BLaER1 treated with 17β-estradiol and CSF1 and Interleukin-3, amounts not matched to agents 10 nM and 100 nM (cell line): ENCODE data around the gene TNK2.

Experiments used
- H3K27ac ChIP-seq, 11 experiments: shearing (Covaris generic); formaldehyde crosslinking; 2 replicates each; pipeline ENCODE4 v1.8.1; 2022
- H3K27me3 ChIP-seq, 11 experiments: shearing (Covaris generic); formaldehyde crosslinking; 2 replicates each; pipeline ENCODE4 v1.8.1; 2022
- H3K36me3 ChIP-seq, 11 experiments: shearing (Covaris generic); formaldehyde crosslinking; 2 replicates each; pipeline ENCODE4 v1.8.1; 2022
- H3K4me1 ChIP-seq, 10 experiments: shearing (Covaris generic); formaldehyde crosslinking; 2 replicates each; pipeline ENCODE4 v1.8.1; 2022
- H3K4me2 ChIP-seq, 11 experiments: shearing (Covaris generic); formaldehyde crosslinking; 2 replicates each; pipeline ENCODE4 v1.8.1; 2022
- H3K4me3 ChIP-seq, 10 experiments: shearing (Covaris generic); formaldehyde crosslinking; 2 replicates each; pipeline ENCODE4 v1.8.1; 2022
- H3K9ac ChIP-seq, 11 experiments: shearing (Covaris generic); formaldehyde crosslinking; 2 replicates each; pipeline ENCODE4 v1.8.1; 2022
- H3K9me3 ChIP-seq, 11 experiments: shearing (Covaris generic); formaldehyde crosslinking; replicated peaks in 1 of 11; 2 replicates each; pipeline ENCODE4 v1.8.1; 2022
- H4K20me1 ChIP-seq, 11 experiments: shearing (Covaris generic); formaldehyde crosslinking; 2 replicates each; pipeline ENCODE4 v1.8.1; 2022
- Cebpa-rat ChIP-seq, 11 experiments: shearing (Covaris generic); IDR thresholded peaks; 2 replicates each; pipeline ENCODE4 v1.8.1; 2022

The TNK2 gene

GRCh38 chr3:195884691-195885035 is 23.7 kb downstream of the TNK2 start:
- peaks cover 22 to 87% (median 48%) of the 10 kb centered on the region in 11 experiments; a peak in 20 of 22 replicates for H4K20me1 ChIP-seq
- no peak for TF ChIP-seq Cebpa-rat (IDR thresholded peaks at IDR 0.05)
- H3K27me3 ChIP-seq = no peaks in the 10 kb centered on the region
- H3K36me3 ChIP-seq = peaks cover 15 to 52% (median 36%) of the 10 kb centered on the region in 11 experiments
- H3K27ac ChIP-seq = peak overlapping the region in 6 of 11 experiments; percentile 27 to 69 (median 48); a peak in 8 of 22 replicates
- H3K9me3 ChIP-seq = no peaks in the 10 kb centered on the region
- H3K4me1 ChIP-seq = peaks cover 37 to 73% (median 58%) of the 10 kb centered on the region in 10 experiments
- H3K4me3 ChIP-seq = peak overlapping the region in 6 of 10 experiments; percentile 9 to 45 (median 30); a peak in 6 of 20 replicates
- H3K9ac ChIP-seq = peak overlapping the region in 9 of 11 experiments; percentile 4 to 73 (median 54); a peak in 14 of 22 replicates
- peak overlapping the region; percentile 78 to 97 (median 87) for H3K4me2 ChIP-seq

- Histone ChIP-seq H4K20me1 (peaks cover 16 to 87% (median 40%) of the 10 kb centered on the region in 11 experiments; a peak in 20 of 22 replicates), H3K27me3 (no peaks in the 10 kb centered on the region), H3K4me2 (peak overlapping the region in 9 of 11 experiments; percentile 81 to 97 (median 93); a peak in 17 of 22 replicates), H3K4me1 (peaks cover 42 to 65% (median 50%) of the 10 kb centered on the region in 10 experiments), H3K9ac (peak overlapping the region in 1 of 11 experiments; percentile 37; a peak in 1 of 22 replicates), H3K4me3 (no peak overlapping the region), H3K36me3 (peaks cover 23 to 61% (median 44%) of the 10 kb centered on the region in 11 experiments), H3K9me3 (no peaks in the 10 kb centered on the region), H3K27ac (no peak overlapping the region)
- no peak for TF ChIP-seq Cebpa-rat (IDR thresholded peaks at IDR 0.05)
These were observed 24.6 kb downstream of the TNK2 start for GRCh38 chr3:195883801-195884200.

- H3K9ac ChIP-seq = no peak overlapping the region
- TF ChIP-seq Cebpa-rat (IDR thresholded peaks at IDR 0.05) = no peak
- peaks cover 48 to 64% (median 55%) of the 10 kb centered on the region in 10 experiments for H3K4me1 ChIP-seq
- no peak overlapping the region for H3K27ac ChIP-seq
- no peaks in the 10 kb centered on the region for H3K9me3 ChIP-seq
- H3K4me2 ChIP-seq = peak overlapping the region in 4 of 11 experiments; percentile 81 to 97 (median 96); a peak in 6 of 22 replicates
- H3K27me3 ChIP-seq = no peaks in the 10 kb centered on the region
- H4K20me1 ChIP-seq = peaks cover 16 to 87% (median 33%) of the 10 kb centered on the region in 11 experiments; a peak in 20 of 22 replicates
- H3K36me3 ChIP-seq = peaks cover 30 to 62% (median 51%) of the 10 kb centered on the region in 11 experiments
- H3K4me3 ChIP-seq = no peak overlapping the region
These were observed 25.2 kb downstream of the TNK2 start for GRCh38 chr3:195883160-195883559.

- Histone ChIP-seq H3K4me1 (peaks cover 55 to 65% (median 60%) of the 10 kb centered on the region in 10 experiments), H3K9ac (no peak overlapping the region), H3K27ac (no peak overlapping the region), H3K36me3 (peaks cover 41 to 66% (median 55%) of the 10 kb centered on the region in 11 experiments), H3K4me3 (no peak overlapping the region), H3K9me3 (no peaks in the 10 kb centered on the region), H3K4me2 (no peak overlapping the region), H3K27me3 (no peaks in the 10 kb centered on the region), H4K20me1 (peaks cover 22 to 87% (median 36%) of the 10 kb centered on the region in 11 experiments; a peak in 20 of 22 replicates)
- TF ChIP-seq Cebpa-rat (IDR thresholded peaks at IDR 0.05) = no peak
These were observed 26.3 kb downstream of the TNK2 start for GRCh38 chr3:195882002-195882441.

GRCh38 chr3:195881276-195881988 is 26.9 kb downstream of the TNK2 start:
- Histone ChIP-seq H3K9me3 (no peaks in the 10 kb centered on the region), H3K4me2 (no peak overlapping the region), H3K27me3 (no peaks in the 10 kb centered on the region), H3K9ac (no peak overlapping the region), H3K4me3 (no peak overlapping the region), H3K36me3 (peaks cover 44 to 72% (median 57%) of the 10 kb centered on the region in 11 experiments), H4K20me1 (peaks cover 24 to 87% (median 36%) of the 10 kb centered on the region in 11 experiments; a peak in 21 of 22 replicates), H3K4me1 (peaks cover 55 to 65% (median 60%) of the 10 kb centered on the region in 10 experiments), H3K27ac (no peak overlapping the region)
- TF ChIP-seq Cebpa-rat (IDR thresholded peaks at IDR 0.05) = no peak

GRCh38 chr3:195880037-195880431 is 28.3 kb downstream of the TNK2 start:
- peaks cover 55 to 85% (median 66%) of the 10 kb centered on the region in 11 experiments for H3K36me3 ChIP-seq
- no peak for TF ChIP-seq Cebpa-rat (IDR thresholded peaks at IDR 0.05)
- H3K9ac ChIP-seq = no peak overlapping the region
- H3K4me2 ChIP-seq = 0 out of 22 replicates have a peak overlapping the region, but pooled peaks of 1 of the 11 experiments have one; percentile 9
- H3K9me3 ChIP-seq = no peaks in the 10 kb centered on the region
- no peak overlapping the region for H3K4me3 ChIP-seq
- H4K20me1 ChIP-seq = peaks cover 19 to 86% (median 34%) of the 10 kb centered on the region in 11 experiments; a peak in 20 of 22 replicates
- H3K27me3 ChIP-seq = no peaks in the 10 kb centered on the region
- no peak overlapping the region for H3K27ac ChIP-seq
- H3K4me1 ChIP-seq = peaks cover 44 to 62% (median 50%) of the 10 kb centered on the region in 10 experiments

GRCh38 chr3:195879416-195880036 is 28.8 kb downstream of the TNK2 start:
- no peak overlapping the region for H3K4me3 ChIP-seq
- peaks cover 55 to 82% (median 65%) of the 10 kb centered on the region in 11 experiments for H3K36me3 ChIP-seq
- no peak overlapping the region for H3K27ac ChIP-seq
- peaks cover 15 to 81% (median 29%) of the 10 kb centered on the region in 11 experiments; a peak in 20 of 22 replicates for H4K20me1 ChIP-seq
- no peaks in the 10 kb centered on the region for H3K9me3 ChIP-seq
- 0 out of 22 replicates have a peak overlapping the region, but pooled peaks of 1 of the 11 experiments have one; percentile 9 for H3K4me2 ChIP-seq
- TF ChIP-seq Cebpa-rat (IDR thresholded peaks at IDR 0.05) = no peak
- no peak overlapping the region for H3K9ac ChIP-seq
- H3K27me3 ChIP-seq = no peaks in the 10 kb centered on the region
- H3K4me1 ChIP-seq = peaks cover 39 to 57% (median 45%) of the 10 kb centered on the region in 10 experiments

- H3K4me3 ChIP-seq = no peak overlapping the region
- peaks cover 55 to 79% (median 64%) of the 10 kb centered on the region in 11 experiments for H3K36me3 ChIP-seq
- no peak for TF ChIP-seq Cebpa-rat (IDR thresholded peaks at IDR 0.05)
- peaks cover 12 to 81% (median 34%) of the 10 kb centered on the region in 11 experiments; a peak in 18 of 22 replicates for H4K20me1 ChIP-seq
- H3K27me3 ChIP-seq = no peaks in the 10 kb centered on the region
- no peaks in the 10 kb centered on the region for H3K9me3 ChIP-seq
- 0 out of 22 replicates have a peak overlapping the region, but pooled peaks of 1 of the 11 experiments have one; percentile 25 for H3K27ac ChIP-seq
- peak overlapping the region in 2 of 11 experiments; percentile 31 to 53; a peak in 3 of 22 replicates for H3K9ac ChIP-seq
- H3K4me1 ChIP-seq = peaks cover 30 to 52% (median 40%) of the 10 kb centered on the region in 10 experiments
- H3K4me2 ChIP-seq = peak overlapping the region in 7 of 11 experiments; percentile 58 to 74 (median 69); a peak in 10 of 22 replicates
These were observed 29.7 kb downstream of the TNK2 start for GRCh38 chr3:195878424-195879274.
